GM12875 (cell line): ENCODE measurements around the gene SMIM12.

ENCODE experiments used
- H3K4me3 ChIP-seq: one replicate; pipeline ENCODE4 v1.5.1; 2011; ENCODE audit warnings: low read depth, low read length, control low read depth
- CTCF ChIP-seq: IDR thresholded peaks from 2 replicates; pipeline ENCODE4 v1.5.1; 2011; ENCODE audit warnings: low read depth, mild to moderate bottlenecking, control low read depth, inconsistent platforms, low read length, moderate library complexity, borderline replicate concordance; ENCODE audit not compliant: insufficient read depth

The SMIM12 gene

GRCh38 chr1:34852677-34853217 lies 6.8 kb downstream of the SMIM12 start:
- peak; percentile 94 for TF ChIP-seq CTCF
- no peak overlapping the region for H3K4me3 ChIP-seq

- TF ChIP-seq CTCF: no peak
- no peak overlapping the region for H3K4me3 ChIP-seq
These were observed 8.0 kb downstream of the SMIM12 start for GRCh38 chr1:34851431-34852105.

- no peak for TF ChIP-seq CTCF
- H3K4me3 ChIP-seq: no peak overlapping the region
These were observed 9.2 kb downstream of the SMIM12 start for GRCh38 chr1:34850382-34850781.

GRCh38 chr1:34847094-34847493 lies 12.5 kb downstream of the SMIM12 start:
- H3K4me3 ChIP-seq: no peak overlapping the region
- no peak for TF ChIP-seq CTCF

- no peak for TF ChIP-seq CTCF
- no peak overlapping the region for H3K4me3 ChIP-seq
These were observed 13.3 kb downstream of the SMIM12 start for GRCh38 chr1:34846265-34846664.

GRCh38 chr1:34845131-34845901 lies 14.2 kb downstream of the SMIM12 start:
- H3K4me3 ChIP-seq: no peak overlapping the region
- no peak for TF ChIP-seq CTCF

GRCh38 chr1:34844252-34844634 lies 15.3 kb downstream of the SMIM12 start:
- TF ChIP-seq CTCF: no peak
- no peak overlapping the region for H3K4me3 ChIP-seq
